Urinary bladder (tissue), 4 donors: ENCODE results near the gene GSN. TPM values are rescaled to one million over a fixed set of nuclear protein-coding genes. Genes with fewer than 3 reads are reported as not detected.

Experiments
- DNase-seq: peaks from one replicate; pipeline ENCODE4 v3.0.0-alpha.2; 2015; ENCODE audit errors: extremely low spot score
- H3K27ac ChIP-seq: one replicate; pipeline ENCODE4 v1.5.1; 2013; ENCODE audit warnings: low read depth, mild to moderate bottlenecking, moderate library complexity
- H3K36me3 ChIP-seq: one replicate; pipeline ENCODE4 v1.6.1; 2013; ENCODE audit warnings: mild to moderate bottlenecking, moderate library complexity; ENCODE audit not compliant: insufficient read depth
- H3K4me1 ChIP-seq: one replicate; pipeline ENCODE4 v1.6.1; 2013; ENCODE audit warnings: mild to moderate bottlenecking, moderate library complexity; ENCODE audit not compliant: insufficient read depth
- H3K4me3 ChIP-seq: one replicate; pipeline ENCODE4 v1.5.1; 2013; ENCODE audit warnings: low read depth, low read length
- WGBS: extraction: QIAGEN DNeasy Blood & Tissue Kit; methylation state at CpG from one replicate; pipeline ENCODE4 v1.1.7; 2013; 5-methylcytosine and 5-hydroxymethylcytosine counted together
- polyA plus RNA-seq: library from polyadenylated mRNA; stranded (reverse); fragments of 200-250 nt; gene quantifications from one replicate; pipeline ENCODE4 v1.2.3, GENCODE V29; 2013
- total RNA-seq: library from RNA; depleted of rRNA; stranded (reverse); fragments of >200 nt; gene quantifications from one replicate; pipeline ENCODE4 v1.2.3, GENCODE V29; 2014
- donor health status: healthy with polysubstance abuse.
- donor health status: healthy.

Gene GSN
- total and polyA plus RNA-seq, 2 donors: 405 to 2,591 TPM

- H3K27ac ChIP-seq: no peak overlapping the region
- no peaks in the 10 kb centered on the region for H3K36me3 ChIP-seq
- H3K4me3 ChIP-seq: no peak overlapping the region
- 90% methylated on average over 6 of the region's 6 CpGs for WGBS
- no peaks in the 10 kb centered on the region for H3K4me1 ChIP-seq
- no peak for DNase-seq
Measured at GRCh38 chr9:121234832-121235161, 33.2 kb upstream of the GSN start.

- H3K27ac ChIP-seq: no peak overlapping the region
- no peaks in the 10 kb centered on the region for H3K4me1 ChIP-seq
- H3K4me3 ChIP-seq: no peak overlapping the region
- WGBS: 96% methylated on average over 5 of the region's 5 CpGs
- no peaks in the 10 kb centered on the region for H3K36me3 ChIP-seq
- no peak for DNase-seq
Measured at GRCh38 chr9:121235512-121235911, 32.5 kb upstream of the GSN start.

- no peaks in the 10 kb centered on the region for H3K4me1 ChIP-seq
- no peak overlapping the region for H3K4me3 ChIP-seq
- no peak overlapping the region for H3K27ac ChIP-seq
- no peak for DNase-seq
- WGBS: 81% methylated on average over 3 of the region's 3 CpGs
- H3K36me3 ChIP-seq: no peaks in the 10 kb centered on the region
Measured at GRCh38 chr9:121237916-121238315, 30.0 kb upstream of the GSN start.

- Histone ChIP-seq H3K4me1 (no peaks in the 10 kb centered on the region), H3K36me3 (no peaks in the 10 kb centered on the region), H3K4me3 (no peak overlapping the region), H3K27ac (no peak overlapping the region)
- no peak for DNase-seq
- WGBS: 88% methylated on average over 3 of the region's 3 CpGs
Measured at GRCh38 chr9:121239071-121239470, 28.9 kb upstream of the GSN start.

- Histone ChIP-seq H3K36me3 (no peaks in the 10 kb centered on the region), H3K4me1 (no peaks in the 10 kb centered on the region), H3K27ac (no peak overlapping the region), H3K4me3 (no peak overlapping the region)
- WGBS: 98% methylated on average over 5 of the region's 5 CpGs
- no peak for DNase-seq
Measured at GRCh38 chr9:121239851-121240250, 28.1 kb upstream of the GSN start.

GRCh38 chr9:121240472-121241135 is 27.4 kb upstream of the GSN start:
- DNase-seq: no peak
- WGBS: 86% methylated on average over 6 of the region's 6 CpGs
- no peak overlapping the region for H3K27ac ChIP-seq

GRCh38 chr9:121242219-121242958 is 25.6 kb upstream of the GSN start:
- 57% methylated on average over 5 of the region's 5 CpGs for WGBS
- Histone ChIP-seq H3K4me3 (no peak overlapping the region), H3K27ac (no peak overlapping the region), H3K4me1 (no peaks in the 10 kb centered on the region), H3K36me3 (no peaks in the 10 kb centered on the region)
- no peak for DNase-seq

More at GRCh38 chr9:121240472-121241135, 27.4 kb upstream of the GSN start:
- Histone ChIP-seq H3K4me3 (no peak overlapping the region), H3K36me3 (no peaks in the 10 kb centered on the region), H3K4me1 (no peaks in the 10 kb centered on the region)

- Histone ChIP-seq H3K36me3 (no peaks in the 10 kb centered on the region), H3K27ac (no peak overlapping the region), H3K4me1 (no peaks in the 10 kb centered on the region), H3K4me3 (no peak overlapping the region)
- WGBS: 73% methylated on average over 4 of the region's 4 CpGs
- DNase-seq: no peak
Measured at GRCh38 chr9:121242959-121243346, 25.0 kb upstream of the GSN start.

- Histone ChIP-seq H3K36me3 (no peaks in the 10 kb centered on the region), H3K27ac (no peak overlapping the region), H3K4me1 (no peaks in the 10 kb centered on the region), H3K4me3 (no peak overlapping the region)
- no peak for DNase-seq
- 78% methylated on average over 12 of the region's 12 CpGs for WGBS
Measured at GRCh38 chr9:121246821-121247561, 21.0 kb upstream of the GSN start.

GRCh38 chr9:121249563-121249962 is 18.4 kb upstream of the GSN start:
- DNase-seq: no peak
- no peaks in the 10 kb centered on the region for H3K36me3 ChIP-seq
- H3K4me1 ChIP-seq: no peaks in the 10 kb centered on the region
- WGBS: 83% methylated on average over 3 of the region's 3 CpGs
- no peak overlapping the region for H3K4me3 ChIP-seq
- H3K27ac ChIP-seq: no peak overlapping the region

GRCh38 chr9:121252104-121252851 is 15.7 kb upstream of the GSN start:
- no peak overlapping the region for H3K4me3 ChIP-seq
- DNase-seq: no peak
- H3K27ac ChIP-seq: no peak overlapping the region
- no peaks in the 10 kb centered on the region for H3K36me3 ChIP-seq
- WGBS: 96% methylated on average over 5 of the region's 5 CpGs
- H3K4me1 ChIP-seq: no peaks in the 10 kb centered on the region

- no peak for DNase-seq
- H3K4me1 ChIP-seq: no peaks in the 10 kb centered on the region
- H3K36me3 ChIP-seq: no peaks in the 10 kb centered on the region
- no peak overlapping the region for H3K27ac ChIP-seq
- H3K4me3 ChIP-seq: no peak overlapping the region
- WGBS: 95% methylated on average over 2 of the region's 2 CpGs
Measured at GRCh38 chr9:121253162-121253561, 14.8 kb upstream of the GSN start.

GRCh38 chr9:121253821-121254501 is 14.0 kb upstream of the GSN start:
- no peaks in the 10 kb centered on the region for H3K36me3 ChIP-seq
- 60% methylated on average over 6 of the region's 6 CpGs for WGBS
- no peaks in the 10 kb centered on the region for H3K4me1 ChIP-seq
- DNase-seq: no peak
- H3K4me3 ChIP-seq: no peak overlapping the region
- H3K27ac ChIP-seq: no peak overlapping the region
